K562 (cell line): ENCODE data around the gene ATP10B. TPM values are rescaled to one million over a fixed set of nuclear protein-coding genes. Genes with fewer than 3 reads are reported as not detected.

Experiments
- ATAC-seq: fragments of 200-7000 bp; cut with Tn5 transposase; 3 replicates; pipeline ENCODE4 v1.9.1; 2020; ENCODE audit warnings: moderate library complexity
- BruUV-seq: library from RNA; stranded (reverse); fragments of 400-500 nt; replicated peaks from 2 replicates; lab custom pipeline; 2021; lab: Mats Ljungman, UMichigan
- CTCF ChIA-PET: fragments of 300-600 bp; formaldehyde crosslinking; extraction: SDS; loops from one replicate; lab custom pipeline; 2021; ENCODE audit warnings: low intra/inter-chr PET ratio; lab: Yijun Ruan, JAX
- POLR2A ChIA-PET: fragments of 300-600, 350-650 bp; sonication (Branson Sonifier 250); formaldehyde crosslinking; extraction: SDS; loops from one replicate; lab custom pipeline; 2021; ENCODE audit warnings: antibody characterized with exemption, inconsistent platforms; lab: Yijun Ruan, JAX
- DNase-seq, 4 experiments: peaks; one replicate each; pipeline versions ENCODE4 v3.0.0 to v3.0.0-alpha.2; 2011 to 2018; ENCODE audit warnings: low spot score in 3 of 4, mixed read lengths in 3 of 4; ENCODE audit errors: extremely low read depth in 1 of 4
- FAIRE-seq: peaks from 2 replicates; lab custom pipeline; 2011; peaks lifted over from hg19 to GRCh38; lab: Jason Lieb, UNC
- H2AFZ ChIP-seq: 2 replicates; pipeline ENCODE4 v1.6.0; 2011; ENCODE audit warnings: low read depth, low read length, control low read depth, inconsistent platforms
- H3K27ac ChIP-seq: fragments of 200-600 bp; 3 replicates; pipeline ENCODE4 v1.8.0; 2011; ENCODE audit warnings: low read depth, mild to moderate bottlenecking, control low read depth, inconsistent platforms, low read length, moderate library complexity, mixed read lengths; ENCODE audit errors: extremely low read depth
- H3K27me3 ChIP-seq, 2 experiments: fragments of 300-600 bp in 1 of 2; 2 replicates in 1 of 2; 3 replicates in 1 of 2; pipeline versions ENCODE4 v1.6.0 to v1.8.0; 2011; ENCODE audit warnings: inconsistent platforms in 2 of 2, low read length in 2 of 2, mild to moderate bottlenecking in 1 of 2, mixed read lengths in 1 of 2, moderate library complexity in 1 of 2; ENCODE audit not compliant: control insufficient read depth in 2 of 2, insufficient read depth in 2 of 2
- H3K36me3 ChIP-seq: fragments of 300-600 bp; 3 replicates; pipeline ENCODE4 v1.8.0; 2011; ENCODE audit warnings: mild to moderate bottlenecking, low read length, inconsistent platforms; ENCODE audit not compliant: control insufficient read depth, insufficient read depth
- H3K4me1 ChIP-seq, 2 experiments: fragments of 200-600 bp in 1 of 2; replicated peaks in 1 of 2; 2 replicates in 1 of 2; 3 replicates in 1 of 2; pipeline versions ENCODE4 v1.5.1 to v1.8.0; 2011; ENCODE audit warnings: inconsistent platforms in 2 of 2, low read length in 2 of 2, mild to moderate bottlenecking in 1 of 2, mixed read lengths in 1 of 2, moderate library complexity in 1 of 2; ENCODE audit not compliant: control insufficient read depth in 2 of 2, insufficient read depth in 2 of 2
- H3K4me2 ChIP-seq: 2 replicates; pipeline ENCODE4 v1.6.1; 2011; ENCODE audit warnings: low read length, control low read depth, inconsistent platforms, mixed read lengths; ENCODE audit not compliant: insufficient read depth
- H3K4me3 ChIP-seq: fragments of 200-600 bp; sonication (generic), shearing (Covaris generic); 2 replicates; pipeline ENCODE4 v1.5.1; 2016; ENCODE audit warnings: control low read depth, inconsistent platforms
- H3K79me2 ChIP-seq: fragments of 200-600 bp; 3 replicates; pipeline ENCODE4 v1.8.0; 2011; ENCODE audit warnings: low read length, inconsistent platforms; ENCODE audit not compliant: control insufficient read depth, insufficient read depth
- H3K9ac ChIP-seq, 2 experiments: 2 replicates each; pipeline versions ENCODE4 v1.6.0 to v1.6.1; 2011; ENCODE audit warnings: low read depth in 2 of 2, low read length in 2 of 2, control low read depth in 1 of 2, inconsistent platforms in 1 of 2, mild to moderate bottlenecking in 1 of 2, mixed read lengths in 1 of 2; ENCODE audit not compliant: insufficient read depth in 1 of 2
- H3K9me1 ChIP-seq: one replicate; pipeline ENCODE4 v1.6.0; 2011; ENCODE audit warnings: inconsistent platforms, mild to moderate bottlenecking, low read length, moderate library complexity; ENCODE audit not compliant: control insufficient read depth, insufficient read depth
- H3K9me3 ChIP-seq: replicated peaks from 2 replicates; pipeline ENCODE4 v1.5.1; 2011; ENCODE audit warnings: low read depth, low read length, inconsistent platforms; ENCODE audit not compliant: control insufficient read depth, insufficient read depth
- H4K20me1 ChIP-seq: replicated peaks from 2 replicates; pipeline ENCODE4 v1.6.1; 2011; ENCODE audit warnings: low read length, inconsistent platforms, mixed read lengths; ENCODE audit not compliant: control insufficient read depth, insufficient read depth
- CBFA2T3 ChIP-seq: fragments of 450-650 bp; IDR thresholded peaks from 2 replicates; pipeline ENCODE4 v1.6.1; 2017
- FOXP4 ChIP-seq: sonication (generic); formaldehyde crosslinking; IDR thresholded peaks from 2 replicates; pipeline ENCODE4 v1.8.0; 2022; ENCODE audit warnings: mild to moderate bottlenecking, missing genetic modification reagents, borderline replicate concordance
- POLR2AphosphoS5 ChIP-seq: IDR thresholded peaks from 2 replicates; pipeline ENCODE4 v1.6.1; 2011; ENCODE audit warnings: mild to moderate bottlenecking, low read depth, low read length, moderate library complexity; ENCODE audit not compliant: control insufficient read depth, insufficient read depth
- ZNF780A ChIP-seq: fragments of 250-450 bp; sonication (Bioruptor Pico); IDR thresholded peaks from 2 replicates; pipeline ENCODE4 v1.5.0; 2021; ENCODE audit warnings: mild to moderate bottlenecking
- WGBS: fragments of 100-300 bp; shearing (Covaris generic); methylation state at CpG from one replicate; pipeline ENCODE4 v1.1.6; 2016; ENCODE audit warnings: low coverage, mixed read lengths; ENCODE audit not compliant: insufficient coverage; ENCODE audit errors: missing lambda C conversion rate; 5-methylcytosine and 5-hydroxymethylcytosine counted together
- in situ Hi-C: fragments of 300-500 bp; cut with MboI; formaldehyde crosslinking; loops from 4 replicates; pipeline ENCODE4 v1.15.0; 2018; ENCODE audit warnings: inconsistent platforms, mixed read lengths
- intact Hi-C: fragments of 100-400 bp; cut with micrococcal nuclease; formaldehyde crosslinking; loops from 2 replicates; pipeline ENCODE4 v1.14.2; 2022
- polyA plus RNA-seq, 8 experiments: library from polyadenylated mRNA; depleted of rRNA in 4 of 8; stranded (reverse) in 5 of 8; unstranded in 3 of 8; fragments of >200 nt; fragmentation: Nextera tagmentation in 2 of 8; fragmentation: Illumina TruSeq in 1 of 8; extraction: Ambion mirVana in 2 of 8; extraction: Trizol in 1 of 8; gene quantifications; 2 replicates each; pipeline versions ENCODE4 v1.2.1 to v1.2.3, GENCODE V29; 2011 to 2014; ENCODE audit warnings: inconsistent platforms in 1 of 8, missing spikeins in 1 of 8
- total RNA-seq, 7 experiments: library from RNA; depleted of rRNA in 6 of 7; stranded (reverse); fragments of >200 nt in 6 of 7; fragmentation: Illumina TruSeq in 2 of 7; extraction: Trizol in 2 of 7; gene quantifications; 2 replicates each; pipeline versions ENCODE4 v1.2.1 to v1.2.3, GENCODE V29; 2011 to 2021; ENCODE audit warnings: low replicate concordance in 1 of 7

Gene ATP10B
- total and polyA plus RNA-seq, 9 of the 15 experiments (the other 6 are each of a cell fraction or from before 2014, with no cell fraction given) = 0.04 TPM; not detected in 8

DNA sequence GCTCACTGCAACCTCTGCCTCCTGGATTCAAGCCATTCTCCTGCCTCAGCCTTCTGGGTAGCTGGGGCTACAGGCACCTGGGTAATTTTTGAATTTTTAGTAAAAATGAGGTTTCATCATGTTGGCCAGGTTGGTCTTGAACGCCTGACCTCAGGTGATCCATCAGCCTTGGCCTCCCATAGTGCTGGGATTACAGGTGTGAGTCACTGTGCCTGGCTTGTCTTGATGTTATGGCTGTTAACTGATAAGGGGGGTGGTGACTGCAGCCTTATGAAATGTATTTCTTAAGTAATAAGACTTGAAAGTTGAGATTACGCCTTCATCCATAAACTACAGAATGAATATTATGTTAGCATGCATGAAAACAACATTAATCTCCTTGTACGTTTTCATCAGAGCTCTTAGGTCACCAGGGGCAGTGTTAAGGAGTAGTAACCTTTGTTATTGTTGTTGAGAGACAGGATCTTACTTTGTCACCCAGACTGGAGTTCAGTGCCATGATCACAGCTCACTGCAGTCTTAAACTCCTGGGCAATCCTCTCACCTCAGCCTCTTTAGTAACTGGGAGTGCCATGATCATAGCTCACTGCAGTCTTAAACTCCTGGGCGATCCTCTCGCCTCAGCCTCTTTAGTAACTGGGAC lies 148.3 kb downstream of the ATP10B start (continued):
- no peak for TF ChIP-seq FOXP4 (CRISPR knock-in tag)
- no peak for TF ChIP-seq ZNF780A
- no peak for TF ChIP-seq CBFA2T3

- no peak for DNase-seq
- no peaks in the 10 kb centered on the region for H3K9me3 ChIP-seq
- no peaks in the 10 kb centered on the region for H3K4me1 ChIP-seq
- ChIA-PET CTCF (no interaction called here), POLR2A (interaction anchor here (0.6 kb wide), 1 partner anchor 1018 kb away, joined by 3 read pairs; no protein-coding TSS in a partner anchor)
- no peaks in the 10 kb centered on the region for H3K79me2 ChIP-seq
- H3K9me1 ChIP-seq = no peaks in the 10 kb centered on the region
- no peak overlapping the region for H3K4me2 ChIP-seq
- in situ Hi-C loops (no loop called here), intact Hi-C loops (no loop called here)
- H3K36me3 ChIP-seq = no peaks in the 10 kb centered on the region
- no peak overlapping the region for H2AFZ ChIP-seq
- no peak overlapping the region for H3K4me3 ChIP-seq
- no peak for FAIRE-seq
- TF ChIP-seq POLR2AphosphoS5 = no peak
- ATAC-seq = no peak
- no peak overlapping the region for H3K9ac ChIP-seq
- H3K27me3 ChIP-seq = no peaks in the 10 kb centered on the region
- no peak overlapping the region for H3K27ac ChIP-seq
- no peaks in the 10 kb centered on the region for H4K20me1 ChIP-seq
- WGBS = 2% methylated on average over 3 of the region's 3 CpGs
- no TSS peak for BruUV-seq
Observed at GRCh38 chr5:160702934-160703333, 149.1 kb downstream of the ATP10B start.
